HG03469 (cell line): Measurements from ENCODE around the gene TBC1D12.
A peak's percentile ranks its signal among the peaks of the same experiment; 100 is the strongest.
"Not testable (repeated sequence)": the region's sequence is repeated elsewhere in the genome, so short reads cannot be mapped to it uniquely, and the experiment has no call there.

Source experiments
- ATAC-seq: cut with Tn5 transposase; IDR thresholded peaks from one replicate; pipeline ENCODE4 v1.9.1; 2021; ENCODE audit warnings: mild to moderate bottlenecking, moderate library complexity, moderate number of reproducible peaks; ENCODE audit not compliant: unreplicated experiment

TBC1D12 gene

DNA sequence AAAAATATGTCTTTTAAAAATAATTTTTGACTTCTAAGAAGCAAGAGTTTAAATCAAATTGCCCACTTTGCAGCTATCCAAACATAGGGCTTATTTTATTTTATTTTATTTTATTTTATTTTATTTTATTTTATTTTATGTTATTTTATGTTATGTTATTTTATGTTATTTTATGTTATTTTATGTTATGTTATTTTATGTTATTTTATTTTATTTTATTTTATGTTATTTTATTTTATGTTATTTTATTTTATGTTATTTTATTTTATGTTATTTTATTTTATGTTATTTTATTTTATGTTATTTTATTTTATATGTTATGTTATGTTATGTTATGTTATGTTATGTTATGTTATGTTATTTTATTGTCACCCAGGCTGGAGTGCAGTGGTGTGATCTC is 129.2 kb downstream of the TBC1D12 start:
- not testable (repeated sequence) for ATAC-seq

DNA sequence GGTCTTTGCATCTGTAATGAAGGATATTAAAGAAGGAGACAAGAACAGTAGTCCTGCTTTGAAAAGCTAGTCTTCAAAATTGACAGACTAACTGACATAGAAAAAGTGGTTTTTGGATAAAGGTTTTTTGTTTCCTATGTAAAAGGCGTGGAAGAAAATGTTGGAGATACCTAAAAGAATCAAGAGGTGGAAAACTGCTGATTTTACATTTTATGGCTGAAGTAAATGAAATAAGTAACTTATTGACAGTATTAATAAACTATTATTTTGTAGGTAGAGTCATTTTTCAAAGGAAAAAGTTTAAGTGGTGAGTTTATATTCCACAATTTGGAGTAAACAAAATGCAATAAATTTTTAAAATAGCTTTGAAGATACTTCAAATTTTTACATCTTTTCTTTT is 130.7 kb downstream of the TBC1D12 start:
- no peak for ATAC-seq

DNA sequence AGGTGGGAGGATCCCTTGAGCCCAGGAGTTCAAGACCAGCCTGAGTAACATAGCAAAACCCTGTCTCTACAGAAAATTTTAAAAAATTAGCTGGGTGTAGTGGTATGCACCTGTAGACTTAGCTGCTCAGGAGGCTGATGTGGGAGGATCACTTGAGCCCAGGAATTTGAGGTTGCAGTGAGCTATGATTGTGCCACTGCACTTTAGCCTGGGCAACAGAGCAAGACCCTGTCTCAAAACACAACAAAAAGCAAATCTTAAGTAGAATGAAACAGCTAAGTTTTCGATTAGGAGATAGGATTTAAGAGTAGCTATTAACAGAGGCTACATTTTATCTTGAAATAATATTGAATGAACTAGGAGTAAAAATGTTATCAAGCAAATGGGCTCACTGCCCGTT is 139.9 kb downstream of the TBC1D12 start:
- ATAC-seq, result not testable (repeated sequence)

DNA sequence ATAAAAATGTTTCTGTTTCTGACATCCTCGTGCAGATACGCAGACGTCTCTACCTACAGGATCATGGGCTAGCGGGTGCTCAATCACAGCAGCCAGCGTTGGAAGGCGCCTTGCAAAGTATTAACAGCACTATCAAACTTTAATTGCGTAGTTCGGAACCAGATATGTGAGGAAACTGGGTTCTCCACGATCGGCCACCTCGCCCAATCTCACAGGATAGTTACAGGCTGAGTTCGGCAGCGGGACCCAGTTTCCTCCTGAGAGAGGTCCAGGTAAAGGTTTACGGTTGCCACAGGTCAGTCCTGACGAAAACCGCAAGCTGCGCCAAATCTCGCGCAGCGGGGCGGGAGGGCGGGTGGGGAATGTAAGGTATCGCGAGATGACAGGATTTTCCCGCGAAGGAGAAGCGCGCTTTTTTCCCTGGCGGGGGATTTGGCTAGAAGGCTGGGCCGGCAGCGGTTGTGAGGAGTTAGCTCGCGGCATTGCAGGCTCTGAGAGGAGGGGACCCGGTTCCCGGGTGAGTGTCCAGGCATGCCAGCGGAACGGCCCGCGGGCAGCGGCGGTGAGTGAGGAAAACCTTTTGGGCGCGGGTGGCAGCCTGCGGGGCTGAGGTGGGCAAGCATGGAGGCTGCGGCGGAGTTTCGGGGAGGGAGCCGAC is 143.2 kb downstream of the TBC1D12 start, which contains the start of gene HELLS:
Gene HELLS (plus strand): TSS at position 398 of the 658 bp plus-strand sequence. CDS start 134 bp downstream, at position 532.
- ATAC-seq, result peak; percentile 60

DNA sequence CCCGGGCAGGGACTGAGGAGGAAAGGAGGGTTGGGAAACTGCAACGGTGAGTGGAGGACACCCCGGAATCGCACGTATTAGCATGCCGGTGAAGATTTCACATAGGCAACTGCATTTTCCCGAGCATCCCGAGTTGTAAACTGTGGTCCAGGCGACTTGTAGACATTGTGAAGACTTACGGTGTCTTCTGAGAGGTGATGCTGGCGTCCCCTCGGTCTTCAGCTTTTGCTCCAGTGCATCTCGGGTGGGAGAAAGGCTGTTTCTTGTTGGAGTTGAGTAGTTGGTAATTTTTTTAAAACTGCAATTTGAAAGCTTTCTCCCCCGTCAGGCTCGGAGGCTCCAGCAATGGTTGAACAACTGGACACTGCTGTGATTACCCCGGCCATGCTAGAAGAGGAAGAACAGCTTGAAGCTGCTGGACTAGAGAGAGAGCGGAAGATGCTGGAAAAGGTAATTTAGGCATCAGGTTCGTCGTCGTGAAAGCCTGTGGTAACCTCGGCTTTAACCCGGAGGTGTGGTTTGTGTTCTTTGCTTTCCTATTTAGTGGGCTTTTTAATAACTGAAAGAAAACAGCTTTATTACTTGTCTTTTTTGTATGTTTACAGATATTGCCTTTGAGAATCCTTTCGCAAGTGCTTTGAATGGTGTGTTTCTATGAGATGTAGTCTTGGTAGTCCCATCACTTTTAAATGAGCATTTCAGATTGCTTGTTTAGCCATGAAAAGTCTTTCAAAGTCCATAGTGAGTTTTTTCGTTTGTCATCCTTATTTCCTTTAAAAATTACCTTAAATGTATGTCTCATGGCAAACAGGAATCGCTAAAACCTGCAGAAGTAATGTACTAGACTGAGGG is 143.9 kb downstream of the TBC1D12 start:
- no peak for ATAC-seq

DNA sequence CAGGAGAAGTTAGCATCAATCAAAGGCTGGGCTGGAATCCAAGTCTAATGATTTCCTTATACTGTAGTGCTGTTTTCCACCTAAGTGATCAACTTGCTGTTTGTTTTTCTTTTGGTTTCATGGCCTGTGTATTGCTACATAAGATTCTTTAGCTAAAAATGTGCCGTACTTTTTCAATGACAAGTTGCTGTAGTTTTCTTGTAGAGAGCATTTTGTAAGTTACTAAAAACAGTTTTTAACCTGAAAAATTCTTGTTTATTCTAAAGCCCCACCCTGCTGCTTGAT is 144.5 kb downstream of the TBC1D12 start:
- ATAC-seq, result no peak

DNA sequence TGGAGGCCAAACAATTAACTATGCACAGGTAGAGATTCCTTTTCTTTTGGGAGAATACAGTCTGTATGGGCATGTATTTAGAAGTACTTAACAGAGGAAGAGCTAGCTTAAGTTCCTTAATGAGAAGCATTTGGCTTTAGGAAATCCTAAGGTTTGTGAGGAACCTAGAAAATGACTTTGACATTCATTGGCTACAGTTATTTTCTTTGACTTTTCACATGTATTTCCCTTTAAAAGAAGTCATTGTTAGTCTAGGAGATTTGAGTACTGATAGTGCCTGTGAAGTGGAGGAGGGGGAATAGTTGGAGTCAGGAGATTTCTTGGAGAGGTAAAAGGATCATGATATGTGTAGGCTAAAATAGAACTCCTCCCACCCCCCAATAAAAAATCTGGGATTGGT is 146.9 kb downstream of the TBC1D12 start:
- ATAC-seq, result no peak

DNA sequence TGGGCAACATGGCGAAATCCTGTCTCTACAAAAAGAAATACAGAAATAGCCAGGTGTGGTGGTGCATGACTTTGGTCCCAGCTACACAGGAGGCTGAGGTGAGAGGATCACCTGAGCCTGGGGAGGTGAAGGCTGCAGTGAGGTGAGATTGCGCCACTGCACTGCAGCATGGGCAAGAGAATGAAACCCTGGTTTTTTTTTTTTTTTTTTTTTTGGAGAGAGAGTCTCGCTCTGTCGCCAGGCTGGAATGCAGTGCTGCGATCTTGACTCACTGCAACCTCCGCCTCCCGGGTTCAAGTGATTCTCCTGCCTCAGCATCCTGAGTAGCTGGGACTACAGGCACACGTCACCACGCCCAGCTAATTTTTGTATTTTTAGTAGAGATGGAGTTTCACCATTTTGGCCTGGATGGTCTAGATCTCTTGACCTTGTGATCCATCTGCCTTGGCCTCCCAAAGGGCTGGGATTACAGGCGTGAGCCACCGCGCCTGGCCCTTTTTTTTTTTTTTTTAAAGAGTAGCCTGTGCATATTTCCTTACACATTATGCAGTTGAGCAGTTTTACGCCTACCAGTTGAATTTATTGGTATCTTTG is 165.5 kb downstream of the TBC1D12 start:
- ATAC-seq, result not testable (repeated sequence)

DNA sequence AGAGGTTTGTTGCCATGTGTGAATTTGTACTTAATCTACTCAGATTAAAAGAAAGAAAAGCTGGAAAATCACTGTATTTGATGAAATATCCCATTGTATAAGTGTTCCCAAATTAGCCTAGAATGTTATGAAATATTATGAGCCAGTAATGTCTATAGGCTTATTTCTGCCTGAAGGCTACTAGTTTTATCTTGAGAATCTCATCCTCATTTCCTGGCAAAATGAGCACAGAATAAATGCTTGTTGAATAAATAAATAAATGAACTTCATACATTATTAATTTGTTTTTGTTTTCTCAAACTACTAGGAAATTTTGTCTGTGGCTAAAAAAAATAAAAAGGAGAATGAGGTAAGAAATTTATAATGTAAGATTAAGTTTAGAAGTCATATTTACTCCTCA is 168.7 kb downstream of the TBC1D12 start:
- ATAC-seq, result no peak

DNA sequence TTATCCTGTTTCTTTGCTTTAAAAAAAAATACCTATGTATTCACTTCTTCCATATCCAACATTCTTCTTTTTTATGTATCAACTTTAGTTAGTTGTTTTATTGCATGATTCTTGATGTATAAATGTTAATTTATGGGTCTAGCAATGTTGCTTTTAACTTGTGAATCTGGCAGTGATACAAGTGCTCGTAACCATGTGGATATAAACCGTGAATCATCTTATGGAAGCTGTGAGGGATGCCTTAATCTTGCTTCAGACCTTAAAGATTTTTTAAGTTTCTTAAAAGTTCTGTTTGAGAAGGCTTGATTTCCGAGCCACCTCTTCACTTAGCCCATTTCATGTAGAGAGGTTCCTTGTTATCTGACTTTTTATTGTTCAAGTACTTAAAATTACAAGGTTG is 169.2 kb downstream of the TBC1D12 start:
- no peak for ATAC-seq

DNA sequence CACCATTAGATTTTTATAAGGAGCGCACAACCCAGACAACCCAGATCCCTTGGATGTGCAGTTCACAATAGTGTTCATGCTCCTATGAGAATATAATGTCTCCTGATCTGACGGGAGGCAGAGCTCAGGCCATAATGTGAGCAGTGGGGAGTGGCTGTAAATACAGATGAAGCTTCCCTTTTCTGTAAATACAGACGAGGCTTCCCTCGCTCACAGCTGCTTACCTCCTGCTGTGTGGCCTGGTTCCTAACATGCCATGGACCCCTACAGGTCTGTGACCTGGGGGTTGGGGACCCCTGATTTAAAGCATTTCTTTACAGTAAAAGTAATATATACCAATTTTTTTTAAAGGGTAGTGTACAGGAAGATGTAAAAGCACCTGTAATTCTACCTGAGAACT is 176.4 kb downstream of the TBC1D12 start:
- no peak for ATAC-seq

DNA sequence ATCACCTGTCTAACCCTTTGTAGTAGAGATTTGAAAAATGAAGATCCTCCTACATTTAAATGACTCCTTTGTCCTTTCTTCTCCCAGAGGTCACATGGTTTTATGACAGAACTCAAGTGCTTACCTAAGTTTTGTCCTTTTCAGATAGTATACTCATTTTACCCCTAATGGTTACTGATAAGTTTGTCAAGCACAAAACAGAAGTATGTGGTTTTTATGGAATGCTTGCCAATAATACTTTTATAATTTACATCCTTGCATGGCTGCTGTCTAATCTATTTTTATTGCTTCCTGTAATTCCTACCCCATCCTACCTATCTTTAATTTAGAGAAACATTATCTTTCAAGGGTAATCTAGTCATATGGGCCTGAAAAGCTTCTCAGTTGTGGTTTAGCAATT is 180.8 kb downstream of the TBC1D12 start:
- no peak for ATAC-seq
